GOT3 (cell line): Measurements from ENCODE around the gene FARSA.
"Not testable (repeated sequence)": the region's sequence is repeated elsewhere in the genome, so short reads cannot be mapped to it uniquely, and the experiment has no call there.

Source experiments
- DNase-seq: peaks from one replicate; lab custom pipeline; 2025; ENCODE audit warnings: mixed read lengths; lab: John Stamatoyannopoulos, UW

FARSA gene

DNA sequence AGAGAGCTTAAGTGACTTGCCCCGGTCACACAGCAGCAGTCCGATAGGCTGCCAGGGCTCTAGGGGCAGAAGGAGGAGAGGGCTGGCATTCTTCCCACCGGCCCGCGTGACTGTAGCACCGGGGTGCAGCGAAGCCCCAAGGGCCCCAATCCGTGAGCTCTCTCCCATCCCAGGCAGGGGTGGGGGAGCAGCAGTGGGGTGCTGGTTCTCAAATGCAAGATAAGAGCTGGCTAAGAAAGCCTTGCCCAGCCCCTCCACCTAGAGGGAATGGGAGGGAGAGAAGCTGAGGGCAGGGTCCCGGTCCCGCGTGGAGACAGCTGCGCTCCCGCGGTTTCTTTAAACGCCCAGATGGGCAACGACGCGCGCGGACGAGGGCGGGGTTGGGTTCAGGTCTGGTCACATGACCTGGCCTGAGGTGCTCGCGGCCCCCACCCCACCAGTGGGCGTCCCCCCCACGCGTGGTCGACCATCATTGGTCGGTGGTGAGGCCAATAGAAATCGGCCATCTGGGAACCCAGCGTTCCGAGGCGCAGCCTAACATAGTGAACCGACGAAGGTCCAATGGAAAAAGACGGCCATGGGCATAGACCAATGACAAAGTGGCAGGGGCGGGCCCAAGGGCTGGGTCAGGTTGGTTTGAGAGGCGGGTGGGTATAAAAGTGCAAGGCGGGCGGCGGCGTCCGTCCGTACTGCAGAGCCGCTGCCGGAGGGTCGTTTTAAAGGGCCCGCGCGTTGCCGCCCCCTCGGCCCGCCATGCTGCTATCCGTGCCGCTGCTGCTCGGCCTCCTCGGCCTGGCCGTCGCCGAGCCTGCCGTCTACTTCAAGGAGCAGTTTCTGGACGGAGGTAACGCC lies 4.6 kb upstream of the FARSA start, which contains the start of gene CALR:
TSS of gene CALR (plus strand) at position 683 of the 852 bp plus-strand sequence. CDS start at position 754, 71 bp downstream.
- DNase-seq: peak; percentile 98

DNA sequence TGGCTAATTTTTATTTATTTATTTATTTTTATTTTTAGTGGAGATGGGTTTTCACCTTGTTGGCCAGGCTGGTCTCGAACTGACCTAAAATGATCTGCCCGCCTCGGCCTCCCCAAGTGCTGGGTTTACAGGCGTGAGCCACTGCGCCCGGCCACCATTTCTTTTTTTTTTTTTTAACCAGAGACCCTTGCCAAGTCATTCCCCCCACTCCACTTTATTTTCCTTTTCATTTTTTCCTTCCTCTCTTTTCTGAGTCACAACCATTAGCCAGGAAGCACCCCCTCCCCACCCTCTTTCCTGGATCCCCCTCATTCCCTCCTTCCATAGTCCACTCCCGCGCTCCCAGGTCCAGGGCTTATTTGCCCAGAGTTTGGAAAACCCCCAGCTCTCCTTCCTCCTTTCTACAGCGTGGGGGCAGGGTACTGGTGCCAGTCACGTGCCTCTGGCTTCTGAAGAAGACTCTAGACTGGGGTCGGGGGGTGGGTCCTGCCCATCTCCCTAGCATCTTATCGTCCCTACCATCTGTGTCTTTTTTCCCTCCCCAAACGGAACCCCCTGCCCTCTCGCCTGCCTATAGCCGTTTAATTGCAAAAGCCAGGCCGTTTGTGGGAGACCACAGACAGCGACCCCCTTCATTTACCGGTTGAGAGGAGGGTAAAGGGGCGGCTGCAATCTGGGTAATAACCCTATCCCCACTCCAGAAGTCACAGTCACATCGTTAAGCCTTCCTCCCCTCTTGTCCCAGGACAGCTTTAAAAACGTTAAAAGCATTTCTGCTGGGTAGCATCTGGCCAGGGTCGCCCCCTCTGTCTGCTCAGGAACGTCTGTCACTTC lies 3.8 kb upstream of the FARSA start:
- no peak for DNase-seq

DNA sequence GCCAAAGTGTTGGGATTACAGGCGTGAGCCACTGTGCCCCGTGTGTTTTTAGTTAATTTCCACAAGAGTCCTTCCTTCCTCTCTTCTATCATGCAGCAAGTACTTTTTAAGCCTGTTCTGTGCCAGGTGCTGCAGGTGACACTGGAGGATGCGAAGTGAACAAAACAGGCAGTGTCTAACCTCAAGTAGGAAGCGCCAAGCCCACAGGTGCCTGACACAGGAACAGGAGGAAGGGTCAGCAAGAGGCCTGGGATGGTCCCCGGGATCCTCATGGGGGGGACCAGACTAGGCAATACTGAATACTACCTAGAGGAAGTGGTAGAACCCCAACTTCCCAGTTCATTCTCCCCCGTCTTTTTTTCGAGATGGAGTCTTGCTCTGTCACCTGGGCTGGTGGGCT lies 3.1 kb upstream of the FARSA start:
- DNase-seq: no peak

DNA sequence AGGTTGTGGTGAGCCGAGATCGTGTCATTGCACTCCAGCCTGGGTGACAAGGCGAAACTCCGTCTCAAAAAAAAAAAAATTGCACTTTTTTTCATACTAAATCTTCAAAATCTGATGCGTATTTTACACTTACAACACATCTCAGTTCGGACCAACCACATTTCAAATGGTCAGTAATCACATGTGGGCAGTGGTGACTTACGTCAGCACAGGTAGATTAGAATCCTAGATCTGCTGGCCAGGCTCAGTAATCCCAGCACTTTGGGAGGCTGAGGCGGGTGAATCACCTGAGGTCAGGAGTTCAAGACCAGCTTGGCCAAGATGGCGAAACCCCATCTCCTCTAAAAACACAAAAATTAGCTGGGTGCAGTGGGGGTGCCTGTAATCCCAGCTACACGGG lies 1.6 kb upstream of the FARSA start:
- DNase-seq: no peak

DNA sequence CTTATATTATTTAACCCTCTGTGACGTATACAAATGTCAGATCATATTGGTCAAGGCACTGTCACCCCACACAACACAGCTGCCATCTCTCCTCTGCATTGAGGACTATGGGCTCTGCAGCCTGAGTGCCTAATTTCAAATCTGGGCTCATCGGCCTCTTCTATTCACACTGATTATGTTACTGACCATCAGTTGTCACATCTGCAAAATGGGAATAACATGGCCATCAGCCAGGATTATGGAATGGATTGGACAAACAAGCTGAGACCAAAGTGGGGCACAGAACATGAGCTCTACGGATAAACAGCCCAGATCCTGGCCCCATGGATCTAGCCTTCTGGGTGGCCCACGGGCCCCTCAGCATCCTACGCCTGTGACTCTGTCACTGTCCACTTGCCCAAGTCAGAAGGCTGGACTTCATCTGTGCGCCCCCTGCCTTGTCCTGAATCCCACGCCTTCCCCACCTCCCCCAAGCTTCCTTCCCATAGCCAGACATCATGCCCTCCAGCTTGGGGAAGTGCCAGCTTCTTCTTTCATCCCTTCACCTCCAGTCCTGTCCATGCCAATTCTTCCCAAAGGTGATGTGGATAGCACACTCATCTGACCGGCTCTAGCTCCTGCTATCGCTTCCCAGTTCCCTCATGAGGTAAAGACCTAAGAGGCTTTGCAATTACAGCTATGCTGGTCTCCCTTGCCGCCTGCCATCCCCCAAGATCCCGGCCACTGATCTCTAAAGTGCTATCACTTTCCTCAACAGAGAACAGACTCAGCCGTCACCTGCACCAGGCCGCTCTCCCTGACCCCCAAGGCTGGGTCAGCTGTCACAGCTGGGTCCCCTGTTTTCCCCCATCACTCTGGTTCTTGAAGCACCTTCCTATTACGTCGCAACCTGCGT lies 872 bp downstream of the FARSA start:
- DNase-seq: no peak

DNA sequence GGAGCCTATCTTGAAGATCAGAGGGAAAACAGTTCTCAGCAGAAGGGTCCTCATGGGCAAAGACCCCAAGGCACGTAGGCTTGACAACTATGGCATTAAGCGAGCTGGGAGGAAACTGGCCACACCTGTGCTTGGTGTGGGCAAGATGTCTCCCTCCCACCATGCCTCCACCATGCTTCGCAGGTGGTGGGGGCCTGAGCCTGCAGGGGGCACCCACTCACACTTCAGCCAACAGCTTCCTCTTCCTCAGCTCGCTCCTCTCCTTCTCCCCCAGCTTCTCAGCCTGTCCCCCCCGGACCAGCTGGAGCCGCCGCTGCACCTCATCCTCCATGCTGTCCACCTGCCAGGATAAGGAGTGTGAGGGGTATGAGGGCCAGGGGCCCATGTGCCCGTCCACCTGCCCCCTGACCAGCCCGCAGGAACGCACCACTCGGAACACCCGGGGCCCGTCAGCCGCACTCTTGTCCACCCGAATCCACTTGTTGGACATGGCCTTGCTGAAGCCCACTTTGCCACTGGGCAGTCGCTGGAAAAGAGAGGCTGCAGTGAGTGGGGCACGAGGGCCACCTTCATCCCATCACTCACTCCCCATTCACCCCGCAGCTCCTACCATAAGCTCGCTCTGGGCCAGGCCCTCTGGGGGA lies 3.4 kb downstream of the FARSA start:
- no peak for DNase-seq

DNA sequence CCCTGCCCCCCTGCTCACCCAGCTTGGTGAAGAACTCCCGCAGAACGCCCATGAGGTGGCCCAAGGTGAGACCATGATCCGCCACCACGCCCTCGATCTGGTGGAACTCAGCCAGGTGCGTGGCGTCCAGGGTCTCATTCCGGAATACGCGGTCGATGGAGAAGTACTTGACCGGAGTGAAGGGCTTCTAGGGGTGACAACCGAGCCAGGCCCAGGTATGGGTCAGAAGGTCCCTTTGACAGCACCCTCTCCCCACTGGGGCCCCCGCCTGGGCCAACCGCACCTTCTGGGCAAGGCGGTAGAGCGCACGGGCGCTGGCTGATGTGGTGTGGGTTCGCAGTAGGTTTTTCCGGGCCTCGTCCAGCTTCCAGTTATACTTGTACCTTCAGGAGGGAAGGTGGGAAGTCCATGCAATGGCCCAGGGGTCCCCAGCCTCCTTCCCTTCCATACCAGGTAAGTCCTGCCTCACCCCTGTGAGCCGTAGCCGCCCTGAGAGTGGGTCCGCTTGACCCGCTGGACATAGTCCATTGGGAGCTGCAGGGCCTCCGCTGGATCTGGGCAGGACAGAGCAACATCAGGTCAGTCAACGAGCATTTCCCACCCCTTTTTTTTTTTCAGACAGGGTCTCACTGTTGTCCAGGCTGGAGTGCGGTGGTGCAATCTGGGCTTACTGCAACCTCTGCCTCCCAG lies 8.7 kb downstream of the FARSA start:
- DNase-seq: no peak

DNA sequence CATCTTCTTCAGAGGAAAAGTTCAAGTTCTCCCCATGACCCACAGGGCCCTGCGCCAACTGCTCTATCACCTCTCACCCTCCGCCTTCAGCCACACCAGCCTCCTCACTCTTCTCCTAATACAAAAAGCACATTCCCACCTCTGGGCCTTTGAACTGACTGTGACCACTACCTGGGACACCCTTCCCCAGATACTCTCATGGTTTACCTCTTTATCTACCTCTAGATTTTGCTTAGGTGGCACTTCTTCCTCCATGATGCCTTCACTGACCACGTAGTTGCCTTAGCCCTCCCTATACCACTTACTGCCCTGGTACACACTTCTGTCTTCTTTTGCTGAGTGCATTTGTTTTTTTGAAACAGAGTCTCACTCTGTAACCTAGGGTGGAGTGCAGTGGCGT lies 10.6 kb downstream of the FARSA start:
- DNase-seq: no peak

DNA sequence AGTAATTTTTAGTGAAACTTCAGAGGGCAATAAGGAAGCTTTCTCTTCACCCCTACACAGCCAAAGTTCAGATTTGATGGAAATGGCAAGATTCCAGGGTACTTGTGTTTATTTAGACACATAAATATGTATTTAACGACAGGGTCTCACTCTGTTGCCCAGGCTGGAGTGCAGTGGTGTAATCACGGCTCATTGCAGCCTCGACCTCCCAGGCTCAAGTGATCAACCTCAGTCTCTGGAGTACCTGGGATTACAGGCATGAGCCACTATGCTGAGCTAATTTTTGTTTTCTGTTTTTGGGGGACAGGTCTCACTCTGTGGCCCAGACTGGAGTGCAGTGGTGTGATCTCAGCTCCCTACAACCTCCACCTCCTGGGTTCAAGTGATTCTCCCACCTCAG lies 12.5 kb downstream of the FARSA start:
- DNase-seq: no peak

DNA sequence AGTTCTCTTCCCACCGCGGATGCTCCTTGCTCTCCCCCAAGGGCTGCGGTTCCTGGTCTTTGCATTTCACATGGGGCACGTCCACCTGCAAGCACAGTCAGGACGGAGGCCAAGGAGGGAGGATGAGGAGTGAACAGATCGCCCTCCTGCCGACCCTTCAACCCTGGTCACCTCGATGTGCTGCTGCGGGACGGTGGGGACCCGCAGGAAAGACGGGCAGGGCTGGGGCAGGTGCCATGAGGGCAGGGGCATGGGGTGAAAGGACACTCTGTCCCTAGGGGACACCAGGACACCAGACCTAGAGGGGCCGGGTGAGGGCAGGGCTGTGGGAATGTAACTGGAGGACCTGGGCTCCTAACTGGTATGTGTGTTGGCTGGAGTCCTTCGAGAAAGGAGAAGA lies 15.3 kb downstream of the FARSA start:
- DNase-seq: no peak

DNA sequence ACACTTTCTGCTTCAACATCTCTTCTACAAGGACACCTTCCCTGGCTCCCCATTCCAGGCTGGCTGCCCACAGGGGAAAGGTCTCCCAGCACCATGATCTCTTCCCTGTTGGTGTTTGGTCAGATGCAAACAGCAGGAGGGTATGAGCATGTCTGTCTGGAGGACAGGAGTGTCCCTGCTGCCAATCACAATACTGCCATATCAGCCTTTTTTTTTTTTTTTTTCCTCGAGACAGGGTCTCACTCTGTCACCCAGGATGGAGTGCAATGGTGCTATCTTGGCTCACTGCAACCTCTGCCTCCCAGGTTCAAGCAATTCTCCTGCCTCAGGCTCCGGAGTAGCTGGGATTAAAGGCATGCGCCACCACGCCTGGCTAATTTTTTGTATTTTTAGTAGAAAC lies 17.7 kb downstream of the FARSA start:
- not testable (repeated sequence) for DNase-seq

DNA sequence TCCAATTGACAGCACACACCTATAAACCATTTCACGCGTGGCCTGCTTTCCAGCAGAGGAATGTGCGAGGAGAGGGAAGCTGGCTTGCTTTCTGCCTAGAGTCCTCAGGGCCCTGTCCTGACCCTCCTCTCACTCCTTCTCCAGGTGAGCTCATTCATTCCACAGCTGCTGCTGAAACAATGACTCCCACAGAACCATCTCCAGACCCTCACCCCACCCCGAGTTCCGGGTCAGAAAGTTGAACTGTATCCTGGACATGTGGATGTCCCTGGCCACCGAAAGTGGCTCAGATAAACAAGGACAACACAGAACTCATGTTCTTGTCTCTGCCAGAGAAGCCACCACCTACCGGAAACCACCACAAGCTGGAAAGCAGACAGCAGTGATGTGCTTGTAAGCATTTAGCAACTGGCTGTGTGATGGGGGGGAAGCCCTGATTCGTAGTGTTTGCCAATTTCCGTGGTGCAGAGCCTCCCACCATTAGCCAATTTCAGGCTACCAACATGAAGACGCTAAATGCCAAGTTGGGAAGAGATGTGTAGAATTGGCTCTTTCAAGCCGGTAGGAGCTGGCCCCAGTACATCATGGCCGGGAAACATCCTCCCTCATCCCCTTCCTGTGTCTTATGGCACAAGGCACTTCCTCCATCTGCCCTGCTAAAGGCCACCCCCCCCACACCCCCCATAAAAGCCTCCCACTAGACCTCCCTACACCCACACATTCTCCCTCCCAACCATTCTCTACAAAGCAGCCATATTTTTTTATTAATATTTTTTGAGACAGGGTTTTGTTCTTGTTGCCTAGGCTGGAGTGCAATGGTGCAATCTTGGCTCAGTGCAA lies 19.4 kb downstream of the FARSA start:
- DNase-seq: no peak

DNA sequence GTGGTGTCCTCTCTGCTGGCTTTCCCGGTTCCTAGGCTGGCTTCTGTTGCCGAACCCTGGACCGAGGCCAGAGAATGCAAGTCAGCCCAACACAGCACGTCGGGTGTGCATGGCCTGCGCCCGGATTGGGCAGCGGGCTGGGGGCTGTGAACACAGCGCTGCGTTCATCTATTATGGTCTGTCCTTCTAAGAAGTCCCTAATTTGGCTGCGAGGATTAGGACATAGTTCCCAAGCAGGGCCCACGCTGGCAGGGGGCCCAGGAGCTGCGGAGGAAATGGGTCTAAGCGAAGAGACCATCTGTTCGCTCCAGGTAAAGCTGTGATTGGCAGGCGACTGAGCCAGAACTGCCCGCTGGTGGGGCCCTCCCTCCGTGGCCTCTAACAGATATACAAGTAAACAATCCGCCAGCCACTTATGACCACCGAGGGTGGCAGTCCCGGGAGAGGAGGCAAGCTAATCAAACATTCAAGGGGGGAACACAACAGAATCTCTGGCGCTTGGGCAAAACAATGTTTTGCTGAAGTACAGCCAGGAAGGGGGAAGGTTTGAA lies 20.4 kb downstream of the FARSA start:
- DNase-seq: no peak

DNA sequence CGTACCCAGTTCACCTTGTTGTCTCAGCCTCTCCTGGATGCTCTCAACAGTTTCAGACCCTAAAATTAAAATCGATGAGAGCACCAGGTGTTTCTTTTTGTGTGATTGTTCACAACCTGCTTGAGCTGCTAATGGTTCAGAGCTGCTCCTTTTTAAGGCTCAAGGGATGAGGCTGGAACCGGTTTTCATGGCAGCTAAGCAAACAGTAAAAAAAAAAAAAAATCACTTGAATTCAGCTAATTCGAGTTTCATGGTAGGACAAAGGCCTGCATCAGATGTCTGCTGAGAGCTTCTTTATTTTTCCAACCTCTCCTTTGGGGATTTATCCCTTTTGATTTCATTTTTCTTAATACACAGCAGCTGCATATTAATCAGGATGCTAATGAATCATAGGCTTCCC lies 20.9 kb downstream of the FARSA start:
- DNase-seq: no peak

DNA sequence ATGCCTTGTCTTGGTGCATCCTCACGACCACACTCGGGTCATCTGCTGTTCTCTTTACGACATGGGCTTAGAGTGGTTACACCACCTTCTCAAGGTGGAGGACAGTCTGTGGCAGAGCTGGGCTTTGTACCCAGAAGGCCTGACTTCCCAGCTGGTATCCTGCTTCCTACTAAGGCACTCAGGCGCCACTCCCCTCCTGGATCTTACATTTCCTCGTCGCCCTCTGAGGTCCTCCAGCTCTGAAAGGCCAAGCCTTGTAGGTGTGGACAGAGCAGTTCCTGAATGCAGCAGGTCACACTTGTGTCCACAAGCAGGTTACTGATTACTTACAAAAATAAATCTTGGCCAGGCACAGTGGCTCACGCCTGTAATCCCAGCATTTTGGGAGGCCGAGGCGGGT lies 26.3 kb downstream of the FARSA start:
- no peak for DNase-seq

DNA sequence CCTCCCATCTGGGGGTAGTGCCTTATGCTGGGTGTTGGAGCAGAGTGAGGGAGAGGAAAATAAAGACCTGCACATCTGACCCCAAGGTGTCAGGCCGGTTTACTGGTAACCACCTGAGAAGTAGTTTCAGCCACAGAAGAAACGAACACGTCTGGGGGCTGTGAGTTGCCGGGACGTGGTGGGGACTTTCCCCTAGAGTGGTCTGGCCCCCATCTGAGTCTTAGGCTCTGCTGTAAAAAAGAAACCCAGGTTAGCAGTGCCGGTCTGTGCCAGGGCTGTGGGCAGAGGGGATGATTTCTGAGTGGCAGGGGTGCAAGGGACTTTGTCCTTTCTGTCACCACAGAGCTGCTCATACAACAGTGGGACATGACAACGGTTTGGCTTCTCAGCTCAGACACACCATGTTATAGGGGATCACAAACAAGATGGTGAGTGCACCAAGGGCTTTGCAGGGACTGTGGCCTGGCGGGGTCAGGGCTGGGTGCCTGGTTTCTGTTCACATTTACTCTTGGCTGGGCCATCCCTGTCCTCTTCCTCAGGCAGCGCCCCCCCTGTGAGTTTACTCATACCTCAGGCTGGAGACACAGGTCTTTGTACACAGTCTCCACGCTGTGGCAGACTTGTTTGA lies 33.5 kb downstream of the FARSA start:
- DNase-seq: no peak

DNA sequence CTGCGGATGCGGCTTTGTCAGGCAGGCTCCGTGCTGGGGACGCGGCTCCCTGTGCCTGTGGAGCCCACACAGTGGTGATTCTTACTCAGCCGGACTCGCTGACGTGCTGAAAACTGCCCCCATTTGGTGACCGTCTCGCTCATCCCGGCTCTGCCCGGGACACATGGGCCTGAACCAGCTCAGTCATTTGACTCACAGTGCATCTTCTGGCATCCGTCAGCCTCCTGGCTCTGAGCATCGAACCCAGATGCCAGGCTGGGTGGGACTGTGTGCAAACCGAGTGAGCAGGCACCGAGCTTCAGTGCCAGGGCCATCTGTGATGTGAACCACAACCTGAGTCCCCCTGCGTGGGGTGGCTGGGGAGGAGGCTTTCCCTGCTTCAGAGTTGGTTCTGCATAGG lies 37.1 kb downstream of the FARSA start:
- no peak for DNase-seq

DNA sequence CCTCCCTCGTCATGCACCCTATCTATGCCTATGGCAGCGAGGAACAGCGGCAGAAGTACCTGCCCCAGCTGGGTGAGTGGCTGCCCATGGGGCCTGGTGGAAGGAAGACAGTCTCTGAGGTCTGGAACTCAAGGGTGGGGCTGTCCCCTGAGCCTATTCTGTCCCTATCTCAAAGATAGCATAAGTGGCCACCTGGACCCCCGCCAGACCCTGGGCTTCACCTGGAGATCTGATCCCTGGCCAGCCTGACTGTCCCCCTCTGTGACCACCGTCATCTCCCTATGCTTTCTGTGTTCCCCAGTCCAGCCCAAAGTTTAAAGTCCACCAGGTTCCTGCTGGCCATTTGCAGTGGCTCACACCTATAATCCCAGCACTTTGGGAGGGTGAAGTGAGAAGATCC lies 39.9 kb downstream of the FARSA start:
- DNase-seq: no peak

DNA sequence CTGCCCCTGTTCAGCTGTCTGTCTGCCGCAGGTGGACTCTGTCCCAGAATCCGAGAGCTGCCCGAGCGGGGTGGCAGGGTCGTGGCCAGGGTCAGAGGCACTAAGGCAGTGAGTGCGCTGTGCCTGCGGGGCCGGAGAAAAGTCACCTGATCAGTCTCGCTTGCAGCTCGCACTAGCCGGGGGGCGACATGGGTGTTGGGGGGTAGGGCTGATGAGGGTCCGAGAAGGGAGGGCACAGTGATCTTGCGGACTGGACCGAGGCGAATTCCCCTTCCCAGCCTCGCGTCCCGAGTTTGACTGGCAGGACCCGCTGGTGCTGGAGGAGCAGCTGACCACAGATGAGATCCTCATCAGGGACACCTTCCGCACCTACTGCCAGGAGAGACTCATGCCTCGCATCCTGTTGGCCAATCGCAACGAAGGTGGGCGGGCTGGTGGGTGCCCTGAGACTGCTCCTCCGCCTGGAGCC lies 41.9 kb downstream of the FARSA start:
- no peak for DNase-seq
